GM19463 (cell line): ENCODE results near the gene CCNY.
"Not testable (repeated sequence)": the region's sequence is repeated elsewhere in the genome, so short reads cannot be mapped to it uniquely, and the experiment has no call there.

Source experiments
- ATAC-seq: cut with Tn5 transposase; IDR thresholded peaks from one replicate; pipeline ENCODE4 v1.9.1; 2021; ENCODE audit warnings: mild to moderate bottlenecking, moderate library complexity; ENCODE audit not compliant: unreplicated experiment

CCNY gene

DNA sequence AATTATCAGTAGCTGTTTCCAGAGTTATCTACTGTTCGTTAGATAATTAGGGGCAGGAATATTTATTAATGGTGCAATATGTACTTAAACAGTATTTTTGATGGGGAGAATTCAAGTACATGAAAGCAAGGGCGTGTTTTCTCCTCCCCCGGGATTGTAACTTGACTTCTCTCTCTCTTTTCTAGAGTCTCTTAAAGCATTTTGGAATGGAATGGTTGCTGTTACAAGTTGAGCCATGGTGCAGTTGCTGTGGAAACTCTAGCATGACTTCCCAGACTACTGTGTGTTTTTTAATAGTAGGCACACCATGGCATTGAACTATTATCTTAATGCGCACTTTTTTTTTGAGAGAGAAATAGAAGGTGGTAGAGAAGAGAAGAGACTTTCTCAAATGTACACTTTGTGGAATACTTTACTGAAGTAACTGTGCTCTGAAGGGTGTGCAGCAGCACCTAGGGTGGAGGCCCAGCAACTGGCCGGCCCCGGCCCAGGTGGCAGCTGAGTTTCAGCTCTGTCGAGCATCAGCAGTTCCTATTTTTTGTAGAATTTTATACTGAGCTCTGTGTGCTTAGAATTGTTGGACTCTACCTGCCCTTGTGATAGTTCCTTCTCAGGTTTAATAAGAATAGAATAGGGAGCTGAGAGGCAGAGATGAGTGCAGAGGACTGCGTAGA lies 64.4 kb downstream of the CCNY start:
- ATAC-seq, result no peak

DNA sequence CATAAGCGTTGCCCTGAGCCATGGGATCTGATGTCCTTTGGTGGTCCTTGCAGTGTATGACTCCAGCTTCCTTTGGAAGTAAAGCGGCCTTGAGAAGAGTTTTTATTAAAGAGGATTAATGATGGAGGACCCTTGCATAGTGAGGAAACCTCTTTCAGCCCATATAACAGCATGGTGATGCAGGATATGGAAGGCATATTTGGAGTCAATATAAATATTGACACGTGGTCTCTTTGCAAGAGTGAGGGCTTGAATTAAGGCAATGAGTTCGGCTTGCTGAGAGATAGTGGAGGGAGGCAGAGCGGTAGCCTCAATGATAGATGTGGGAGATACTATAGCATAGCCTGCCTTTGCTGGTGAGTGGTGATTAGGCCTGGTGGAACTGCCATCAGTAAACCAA lies 67.2 kb downstream of the CCNY start:
- ATAC-seq, result not testable (repeated sequence)

DNA sequence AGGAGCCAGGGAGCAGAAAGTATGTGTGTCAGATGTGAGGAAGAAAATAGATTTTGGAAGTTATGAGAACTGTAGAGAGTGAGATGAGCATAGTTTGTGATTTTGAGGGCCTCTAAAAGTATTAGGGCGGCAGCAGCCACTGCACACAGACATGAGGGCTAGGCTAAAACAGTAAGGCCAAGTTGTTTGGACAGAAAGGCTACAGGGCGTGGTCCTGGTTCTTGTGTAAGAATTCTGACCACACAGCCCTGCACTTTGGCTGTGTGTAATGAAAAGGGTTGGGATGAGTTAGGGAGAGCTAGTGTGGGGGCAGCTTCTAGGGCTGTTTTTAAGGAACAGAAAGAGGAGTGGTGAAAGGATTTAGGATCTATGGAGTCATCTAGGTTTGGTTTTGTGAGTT lies 67.8 kb downstream of the CCNY start:
- not testable (repeated sequence) for ATAC-seq

DNA sequence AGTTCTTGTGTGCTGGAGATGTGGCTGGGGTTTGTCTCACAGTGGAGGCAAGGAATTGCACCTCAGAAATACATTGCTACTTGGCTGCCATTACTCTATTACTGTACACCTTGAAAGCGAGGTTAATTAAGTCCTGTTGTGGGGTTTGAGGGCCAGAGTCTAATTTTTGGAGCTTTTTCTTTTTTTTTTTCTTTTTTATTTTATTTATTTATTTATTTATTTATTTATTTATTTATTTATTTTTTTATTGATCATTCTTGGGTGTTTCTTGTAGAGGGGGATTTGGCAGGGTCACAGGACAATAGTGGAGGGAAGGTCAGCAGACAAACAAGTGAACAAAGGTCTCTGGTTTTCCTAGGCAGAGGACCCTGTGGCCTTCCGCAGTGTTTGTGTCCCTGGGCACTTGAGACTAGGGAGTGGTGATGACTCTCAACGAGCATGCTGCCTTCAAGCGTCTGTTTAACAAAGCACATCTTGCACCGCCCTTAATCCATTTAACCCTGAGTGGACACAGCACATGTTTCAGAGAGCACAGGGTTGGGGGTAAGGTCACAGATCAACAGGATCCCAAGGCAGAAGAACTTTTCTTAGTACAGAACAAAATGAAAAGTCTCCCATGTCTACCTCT lies 69.8 kb downstream of the CCNY start:
- ATAC-seq, result not testable (repeated sequence)

DNA sequence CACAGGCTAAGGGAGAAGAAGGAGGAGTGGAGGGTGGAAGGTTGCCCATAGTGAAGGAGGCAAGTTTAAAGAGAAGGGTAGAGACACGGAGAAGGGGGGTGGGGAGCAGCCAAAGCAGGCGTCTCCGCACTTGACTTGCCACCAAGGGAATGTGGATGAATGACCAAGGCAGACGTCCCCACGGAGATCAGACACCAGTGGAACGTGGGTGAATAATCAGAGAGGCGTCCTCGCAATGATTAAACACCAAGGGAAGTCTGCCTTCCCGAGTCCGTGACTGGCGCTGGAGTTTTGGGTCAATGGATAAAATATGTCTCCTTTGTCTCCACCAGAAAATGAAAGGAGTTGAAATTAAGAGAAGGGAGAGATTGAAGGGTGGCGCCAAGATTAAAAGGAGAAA lies 71.4 kb downstream of the CCNY start:
- not testable (repeated sequence) for ATAC-seq

DNA sequence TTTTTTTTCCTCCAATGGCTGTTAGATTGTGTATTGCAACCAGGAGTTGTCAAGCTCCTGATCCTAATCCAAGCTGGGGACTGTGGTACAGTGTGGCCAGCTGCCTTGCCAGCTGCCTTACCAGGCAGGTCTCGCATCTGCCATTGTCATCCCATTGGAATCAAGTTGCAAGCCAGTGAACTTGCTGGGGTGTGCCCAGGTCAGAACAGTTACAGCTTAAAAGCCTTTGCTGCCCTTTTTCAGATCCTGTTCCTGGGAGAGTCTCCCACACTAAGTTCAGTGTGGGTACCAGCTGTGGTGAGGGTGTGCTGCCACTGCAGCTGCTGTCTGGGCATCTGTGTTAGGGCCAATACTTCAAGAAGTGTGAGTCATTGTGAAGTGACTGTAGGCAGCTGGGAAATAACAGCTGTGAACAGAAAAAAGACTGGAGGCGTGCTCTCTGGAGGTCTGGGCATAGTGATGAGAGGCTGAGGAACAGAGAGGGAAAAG lies 72.8 kb downstream of the CCNY start:
- ATAC-seq, result peak; percentile 95

DNA sequence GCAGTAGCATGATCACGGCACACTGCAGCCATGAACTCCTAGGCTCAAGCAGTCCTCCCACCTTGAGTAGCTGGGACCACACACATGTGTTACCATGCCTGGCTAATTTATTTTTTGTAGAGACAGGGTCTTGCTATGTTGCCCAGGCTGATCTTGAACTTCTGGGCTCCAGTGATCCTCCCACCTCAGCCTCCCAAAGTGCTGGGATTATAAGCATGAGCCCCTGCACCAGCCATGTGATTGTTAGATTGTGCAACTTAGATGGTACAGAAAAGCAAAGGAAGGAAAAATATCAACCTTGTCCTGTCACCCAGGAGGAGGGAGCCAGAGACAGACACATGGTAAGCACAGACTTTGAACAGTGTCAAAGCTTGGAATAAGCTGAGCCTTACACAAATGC lies 73.5 kb downstream of the CCNY start:
- ATAC-seq, result no peak

DNA sequence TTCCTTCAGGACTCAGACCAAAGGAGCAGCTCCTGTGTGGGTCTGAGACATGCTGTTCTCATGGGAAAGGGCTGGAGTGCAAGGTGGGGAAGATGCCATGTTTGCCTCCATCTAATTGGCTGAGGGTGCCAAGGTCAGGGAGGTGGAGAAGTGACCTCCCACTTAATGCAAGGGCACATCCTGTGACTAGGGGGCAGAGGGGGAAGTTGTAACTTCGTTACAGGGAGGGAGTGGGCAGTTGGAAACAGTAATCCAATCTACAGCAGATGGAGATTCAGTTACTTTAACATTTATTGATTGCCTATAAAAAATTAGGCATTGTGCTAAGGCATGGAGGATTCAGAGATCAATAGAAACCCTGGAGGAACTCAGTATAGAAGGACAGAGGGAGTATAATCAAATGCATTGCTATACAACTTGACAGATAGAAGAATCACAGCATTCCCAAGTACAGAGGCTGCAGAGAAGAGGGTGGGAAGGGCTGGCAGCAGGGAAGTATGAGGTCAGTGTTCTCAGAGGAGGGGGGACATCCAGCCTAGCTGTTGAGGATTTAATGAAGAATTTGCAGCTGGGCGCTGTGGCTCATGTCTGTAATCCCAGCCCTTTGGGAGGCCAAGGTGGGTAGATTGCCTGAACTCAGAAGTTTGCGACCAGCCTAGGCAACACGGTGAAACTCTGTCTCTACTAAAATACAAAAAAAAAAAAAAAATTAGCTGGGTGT lies 75.9 kb downstream of the CCNY start:
- ATAC-seq, result no peak

DNA sequence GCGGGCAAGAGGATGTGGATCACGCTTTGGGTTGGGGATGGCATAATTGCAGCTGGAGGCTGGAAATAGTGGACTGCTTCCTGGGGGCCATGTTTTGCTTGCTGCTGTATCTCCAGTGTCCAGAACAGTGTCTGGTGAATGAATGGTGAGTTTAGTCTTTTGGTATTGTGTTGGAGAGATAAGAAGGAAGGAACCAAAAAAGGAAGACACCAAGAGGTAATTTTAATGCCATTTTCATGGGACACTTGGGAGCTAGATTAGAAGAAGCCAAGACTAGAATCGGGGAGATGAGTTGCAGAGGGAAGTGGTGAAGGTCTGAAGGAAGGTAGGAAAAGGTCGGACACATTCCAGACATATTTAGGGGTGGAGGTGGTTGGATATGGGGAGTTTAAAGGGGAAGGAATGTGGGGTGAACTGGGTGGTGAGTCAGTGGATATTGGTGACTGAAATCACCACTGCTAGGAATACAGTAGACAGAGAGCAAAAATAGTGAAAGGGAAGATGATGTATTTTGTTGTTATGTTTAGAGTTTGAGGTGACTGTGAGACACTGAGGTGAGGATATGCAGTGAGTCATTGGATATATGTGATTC lies 76.7 kb downstream of the CCNY start:
- no peak for ATAC-seq

DNA sequence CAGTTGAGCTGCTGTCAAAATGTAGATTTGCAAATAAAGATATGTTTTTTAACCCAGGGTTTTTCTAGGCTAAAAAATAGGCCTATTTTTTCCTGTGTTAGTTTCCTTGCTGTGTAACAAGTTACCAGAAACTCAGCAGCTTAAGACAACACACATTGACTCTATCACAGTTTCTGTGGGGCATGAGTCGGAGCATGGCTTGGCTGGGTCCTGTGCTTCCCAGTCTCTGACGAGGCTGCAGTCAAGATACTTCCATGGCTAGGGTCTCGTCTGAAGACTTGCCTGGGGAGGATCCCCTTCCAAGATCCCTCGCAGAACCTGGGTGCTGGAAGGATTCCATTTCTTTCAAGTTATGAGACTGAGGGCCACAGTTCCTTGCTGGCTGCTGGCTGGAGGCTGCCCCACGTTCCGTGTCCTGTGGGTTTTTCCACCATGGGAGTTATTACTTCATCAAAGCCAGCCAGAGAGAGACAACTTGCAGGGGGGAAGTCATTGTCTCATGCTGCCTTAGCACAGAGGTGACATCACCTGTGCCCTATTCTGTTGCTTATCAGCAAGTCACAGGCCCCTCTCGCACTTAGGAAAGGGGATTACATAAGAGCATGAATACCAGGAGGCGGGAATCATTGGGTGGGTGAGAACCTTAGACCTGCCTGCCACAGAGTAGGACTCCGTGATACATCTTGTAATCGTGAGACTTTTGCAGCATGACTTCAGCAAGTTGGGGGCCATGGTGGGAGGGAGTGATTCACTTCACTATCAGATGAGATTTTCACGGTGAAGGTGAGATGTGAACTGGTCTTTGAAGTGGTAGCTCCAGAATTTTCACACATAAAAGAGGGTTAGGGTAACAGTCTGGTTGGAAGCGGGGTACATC lies 77.9 kb downstream of the CCNY start:
- ATAC-seq, result no peak

DNA sequence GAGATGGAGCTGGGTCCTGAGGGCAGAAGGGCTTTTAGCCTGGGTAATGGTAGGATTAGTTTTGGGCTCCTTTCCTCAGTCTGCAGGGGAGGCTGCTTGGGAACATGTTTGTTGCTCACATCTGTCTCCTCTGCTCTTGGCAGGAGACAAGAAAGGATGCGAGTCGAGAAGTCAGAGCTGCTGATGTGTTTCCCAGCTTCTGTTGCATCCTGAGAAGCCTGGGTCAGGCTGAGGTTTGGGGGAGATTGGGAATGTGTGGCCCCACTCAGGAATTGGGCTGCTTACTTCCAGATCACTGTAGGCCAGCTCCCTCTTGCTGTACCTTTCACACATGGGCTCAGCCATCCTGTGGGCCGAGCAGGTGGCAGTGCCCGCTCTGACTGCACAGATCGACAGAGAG lies 79.2 kb downstream of the CCNY start:
- no peak for ATAC-seq

DNA sequence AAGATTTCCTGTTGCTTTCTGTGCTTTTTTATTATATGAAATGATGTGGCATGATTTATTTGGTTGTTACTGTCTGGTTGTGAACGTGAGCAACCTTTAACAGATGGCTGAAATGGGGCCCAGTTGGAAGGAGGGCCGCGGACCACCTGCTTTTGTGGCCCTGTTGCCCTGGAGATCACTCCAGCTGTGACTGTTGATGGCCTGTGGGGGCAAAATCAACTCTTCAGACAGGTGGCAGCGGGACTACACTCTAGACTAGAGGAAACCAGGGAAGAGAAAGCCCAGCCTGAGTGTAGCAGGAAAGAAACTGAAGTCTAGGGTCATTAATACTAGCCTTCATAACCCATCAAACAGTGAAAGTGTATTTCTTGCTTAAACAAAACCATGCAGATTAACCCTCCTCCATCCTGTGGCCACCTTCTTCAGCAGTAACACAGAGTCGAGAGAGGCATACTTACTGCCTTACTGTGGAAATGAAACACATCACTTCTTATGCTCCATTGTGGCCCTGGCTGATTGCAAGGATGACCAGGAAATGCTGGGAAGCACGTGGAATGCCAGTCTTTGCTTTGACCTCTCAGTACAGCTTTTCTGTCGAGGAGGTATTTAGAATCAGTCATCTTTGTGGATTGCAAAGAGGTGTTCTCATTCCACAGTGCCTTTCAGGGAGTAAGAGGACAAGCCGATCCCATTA lies 80.5 kb downstream of the CCNY start:
- peak; percentile 52 for ATAC-seq

DNA sequence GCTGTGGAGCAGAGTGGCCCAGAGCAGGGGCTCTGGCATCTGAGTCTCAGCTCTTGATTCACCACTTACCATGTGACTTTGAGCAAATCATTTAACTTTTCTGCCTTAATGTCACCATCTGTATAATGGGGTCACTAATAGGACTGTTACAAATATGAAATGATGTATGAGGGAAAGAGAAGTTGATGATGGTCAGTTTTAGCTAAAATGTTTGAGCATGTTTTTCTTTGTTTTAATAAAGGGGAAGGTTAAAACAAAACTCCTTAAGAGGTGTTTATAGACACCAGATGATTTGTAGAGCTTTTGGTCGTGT lies 81.0 kb downstream of the CCNY start:
- no peak for ATAC-seq

DNA sequence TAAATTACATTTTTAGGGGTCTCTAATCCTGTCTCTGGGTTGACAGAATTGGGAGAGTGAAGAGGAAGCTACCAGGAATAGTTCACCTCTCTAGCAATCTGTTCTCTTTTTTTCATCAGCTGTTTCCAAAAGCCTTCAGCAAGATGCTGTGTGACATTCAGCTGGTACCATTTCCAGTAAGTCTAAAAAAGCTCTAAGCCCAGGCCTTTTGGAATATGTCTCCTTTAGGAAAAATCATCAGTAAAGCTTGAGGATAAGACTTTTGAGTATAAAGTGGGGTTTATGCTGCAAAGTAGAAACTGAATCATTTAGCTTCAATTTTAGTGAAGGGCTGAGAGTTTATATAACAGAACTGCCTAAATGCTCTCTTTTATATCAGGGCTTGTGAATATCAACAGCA lies 81.5 kb downstream of the CCNY start:
- no peak for ATAC-seq

DNA sequence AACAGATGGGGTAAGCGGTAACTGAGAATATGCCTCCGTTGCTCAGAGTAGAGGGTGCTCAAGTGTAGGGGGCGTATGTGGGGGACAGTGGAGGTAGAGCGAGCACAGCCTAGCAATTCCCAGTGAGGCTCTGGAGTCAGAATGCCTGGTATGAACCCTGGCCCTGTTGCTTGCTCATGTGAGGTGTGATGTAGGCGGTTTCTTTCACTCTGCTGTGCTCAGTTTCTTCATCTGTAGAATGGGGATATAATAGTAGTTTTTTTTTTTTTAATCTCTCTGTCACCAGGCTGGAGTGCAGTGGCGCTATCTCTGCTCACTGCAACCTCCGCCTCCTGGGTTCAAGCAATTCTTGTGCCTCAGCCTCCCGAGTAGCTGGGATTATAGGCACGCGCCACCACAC lies 82.3 kb downstream of the CCNY start:
- not testable (repeated sequence) for ATAC-seq

DNA sequence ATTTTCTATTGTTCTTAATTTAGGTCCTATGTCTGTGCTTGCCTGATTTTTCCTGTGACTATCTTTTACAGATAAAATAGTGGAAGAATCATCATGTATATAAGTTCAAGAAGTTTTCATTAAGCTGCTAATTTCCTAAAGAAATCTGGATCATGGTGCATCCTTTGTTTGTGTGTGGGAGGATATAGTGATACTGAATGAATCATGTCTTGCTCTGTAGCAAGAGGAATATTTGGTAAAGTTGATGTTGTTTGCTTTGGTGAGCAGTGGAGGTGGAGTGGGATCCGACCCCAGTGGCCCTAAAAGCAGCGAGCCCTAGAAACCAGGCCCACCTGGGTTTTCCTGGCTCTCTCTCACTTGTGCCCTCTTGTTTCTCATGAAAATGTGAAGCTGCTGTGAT lies 83.7 kb downstream of the CCNY start:
- ATAC-seq, result no peak

DNA sequence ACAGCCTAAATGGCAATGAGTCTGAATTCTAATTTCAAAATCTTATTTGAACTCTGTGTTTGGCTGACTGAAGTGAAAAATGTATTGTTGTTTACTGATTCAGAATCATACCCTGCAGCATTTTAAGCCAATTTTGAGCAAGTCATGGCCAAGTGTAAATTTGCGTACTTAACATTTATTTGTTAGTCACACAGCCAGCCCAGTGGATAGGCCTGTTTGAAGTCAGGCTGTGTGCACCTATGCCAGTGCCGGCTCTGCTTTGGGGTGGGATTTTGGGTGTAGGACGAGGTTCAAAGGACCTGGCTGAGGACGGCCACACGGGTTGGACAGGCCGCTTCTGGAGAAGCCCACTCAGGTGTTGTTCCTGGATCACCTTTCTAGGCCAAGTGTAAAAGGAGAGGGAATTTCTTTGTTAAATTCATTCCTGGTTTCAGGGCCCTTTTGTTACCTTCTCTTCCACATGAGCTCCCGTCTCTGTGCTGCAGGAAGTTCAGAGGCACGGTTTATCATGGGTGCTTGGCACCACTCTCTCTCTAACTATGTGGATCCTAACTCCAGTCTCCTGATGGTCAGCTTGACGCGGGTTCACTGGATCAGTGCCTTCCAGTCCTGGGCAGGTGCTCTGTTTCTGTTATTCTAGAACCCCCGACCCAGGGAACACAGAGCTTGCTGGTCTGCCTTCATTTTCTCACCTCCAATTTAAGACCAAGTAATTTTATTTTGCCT lies 84.7 kb downstream of the CCNY start:
- ATAC-seq, result no peak

DNA sequence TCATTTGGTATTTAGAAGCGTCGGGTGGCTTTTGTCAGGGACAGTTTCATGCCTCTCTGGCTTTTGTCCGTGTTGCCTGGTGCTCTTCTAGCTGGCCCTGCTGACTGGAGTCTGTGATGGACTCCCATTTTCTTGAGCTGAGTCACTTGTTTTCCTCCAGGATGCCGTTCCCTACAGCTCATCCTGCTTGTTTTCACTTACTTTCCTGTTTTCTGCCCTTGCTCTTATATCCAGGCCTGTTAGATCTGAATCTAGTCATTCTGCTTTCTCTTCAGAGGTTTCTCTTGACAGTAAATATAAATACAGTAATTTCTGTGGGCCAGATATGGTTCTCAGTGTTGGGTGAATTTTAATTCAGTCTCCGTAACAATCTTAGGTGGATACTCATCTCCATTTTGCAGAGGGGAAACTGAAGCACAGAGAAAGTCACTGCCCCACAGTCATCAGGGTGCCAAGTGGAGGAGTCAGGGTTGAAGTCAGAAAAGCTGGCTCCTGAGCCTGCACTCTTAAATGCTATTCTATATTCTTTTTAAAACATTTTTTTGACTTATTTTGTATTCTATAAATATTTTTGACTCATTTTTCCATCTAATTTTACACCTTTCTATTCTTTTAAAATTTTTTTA lies 85.4 kb downstream of the CCNY start:
- no peak for ATAC-seq

DNA sequence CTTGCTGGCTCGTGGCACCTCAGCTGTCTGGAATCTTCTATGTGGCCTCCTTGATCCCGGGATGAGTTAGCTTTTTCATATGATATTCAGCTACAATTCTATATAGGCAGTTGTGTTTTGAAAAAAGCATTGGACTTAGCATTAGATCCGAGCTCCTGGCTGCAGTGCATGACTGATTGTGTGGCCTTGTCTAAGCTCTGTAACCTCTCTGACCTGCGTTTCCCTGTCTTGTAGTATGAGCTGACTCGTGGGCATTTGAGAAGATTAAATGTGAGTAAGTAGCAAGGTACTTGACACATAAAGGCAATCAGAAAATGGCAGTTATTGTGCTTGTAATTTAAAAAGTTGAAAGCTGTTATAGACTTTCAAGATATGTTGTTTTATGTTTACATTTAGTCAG lies 85.9 kb downstream of the CCNY start:
- ATAC-seq, result no peak
